HCT116 (cell line): ENCODE results near the gene COL7A1. TPM values are rescaled to one million over a fixed set of nuclear protein-coding genes. Genes with fewer than 3 reads are reported as not detected.

Source experiments
- ATAC-seq: fragments of 200-7000 bp; cut with Tn5 transposase; 2 replicates; pipeline ENCODE4 v1.9.1; 2020; ENCODE audit warnings: mild to moderate bottlenecking, moderate library complexity
- BruUV-seq: library from RNA; stranded (reverse); fragments of 400-500 nt; replicated peaks from 2 replicates; lab custom pipeline; 2021; lab: Mats Ljungman, UMichigan
- CTCF ChIA-PET: fragments of 300-600 bp; sonication (Branson Sonifier 250); formaldehyde crosslinking; loops from one replicate; lab custom pipeline; 2021; ENCODE audit warnings: antibody characterized with exemption; lab: Charles Lee
- POLR2A ChIA-PET: fragments of 300-600, 350-600 bp; sonication (Branson Sonifier 250); formaldehyde crosslinking; loops from one replicate; lab custom pipeline; 2021; ENCODE audit warnings: antibody characterized with exemption; lab: Charles Lee
- RAD21 ChIA-PET, 2 experiments: fragments of 300-600 bp; sonication (Branson Sonifier 250); formaldehyde crosslinking; loops; one replicate each; lab custom pipeline; 2023; ENCODE audit warnings: low total read pairs in 2 of 2; ENCODE audit not compliant: uncharacterized antibody in 2 of 2, unreplicated experiment in 2 of 2, low non-redundant PET in 1 of 2; lab: Charles Lee
- DNase-seq: peaks from one replicate; pipeline ENCODE4 v3.0.0-alpha.2; 2010; ENCODE audit warnings: low read depth, low spot score
- H2AFZ ChIP-seq: fragments of 200-600 bp; shearing (Covaris generic), sonication (generic); 2 replicates; pipeline ENCODE4 v1.6.1; 2017; ENCODE audit warnings: low read depth, mixed run types, mixed read lengths, antibody characterized with exemption, low read length; ENCODE audit not compliant: poor library complexity, severe bottlenecking
- H3K27ac ChIP-seq: 2 replicates; pipeline ENCODE4 v1.5.1; 2012; ENCODE audit warnings: low read depth, low read length
- H3K27me3 ChIP-seq: fragments of 200-600 bp; sonication (generic); 2 replicates; pipeline ENCODE4 v1.6.1; 2016; ENCODE audit warnings: mixed run types, low read length, mixed read lengths; ENCODE audit not compliant: insufficient read depth
- H3K36me3 ChIP-seq, 2 experiments: fragments of 200-500 bp in 1 of 2; fragments of 200-600 bp in 1 of 2; sonication (Bioruptor generic) in 1 of 2; sonication (generic) in 1 of 2; 2 replicates each; pipeline versions ENCODE4 v1.5.1 to v1.6.1; 2014 to 2016; ENCODE audit warnings: low read length in 2 of 2, inconsistent platforms in 1 of 2, mixed read lengths in 1 of 2, mixed run types in 1 of 2; ENCODE audit not compliant: insufficient read depth in 2 of 2, control insufficient read depth in 1 of 2
- H3K4me1 ChIP-seq, 2 experiments: fragments of 200-600 bp in 1 of 2; sonication (generic) in 1 of 2; 2 replicates each; pipeline versions ENCODE4 v1.5.1 to v1.6.1; 2012 to 2017; ENCODE audit warnings: low read length in 2 of 2, inconsistent platforms in 1 of 2, mild to moderate bottlenecking in 1 of 2, mixed read lengths in 1 of 2, mixed run types in 1 of 2, moderate library complexity in 1 of 2; ENCODE audit not compliant: insufficient read depth in 2 of 2, control insufficient read depth in 1 of 2
- H3K4me2 ChIP-seq: fragments of 200-600 bp; sonication (generic); 2 replicates; pipeline ENCODE4 v1.6.1; 2017; ENCODE audit warnings: mixed run types, low read length, mixed read lengths
- H3K4me3 ChIP-seq, 2 experiments: fragments of 200-600 bp in 1 of 2; sonication (generic) in 1 of 2; replicated peaks in 1 of 2; 2 replicates each; pipeline ENCODE4 v1.5.1; 2011 to 2016; ENCODE audit warnings: low read length in 2 of 2, control low read depth in 1 of 2, low read depth in 1 of 2, mild to moderate bottlenecking in 1 of 2, mixed read lengths in 1 of 2, mixed run types in 1 of 2
- H3K79me2 ChIP-seq: fragments of 200-600 bp; sonication (generic); 2 replicates; pipeline ENCODE4 v1.6.1; 2017; ENCODE audit warnings: mild to moderate bottlenecking, mixed run types, low read length, moderate library complexity, mixed read lengths; ENCODE audit not compliant: insufficient read depth
- H3K9ac ChIP-seq: fragments of 200-600 bp; sonication (generic); 2 replicates; pipeline ENCODE4 v1.6.1; 2016; ENCODE audit warnings: low read length, mixed read lengths
- H3K9me2 ChIP-seq: fragments of 200-600 bp; sonication (generic), shearing (Covaris generic); 2 replicates; pipeline ENCODE4 v1.6.1; 2017; ENCODE audit warnings: mixed run types, mild to moderate bottlenecking, moderate library complexity; ENCODE audit not compliant: insufficient read depth
- H3K9me3 ChIP-seq, 2 experiments: fragments of 200-500 bp in 1 of 2; fragments of 200-600 bp in 1 of 2; sonication (Bioruptor generic) in 1 of 2; sonication (generic) in 1 of 2; 2 replicates each; pipeline ENCODE4 v1.6.1; 2014 to 2017; ENCODE audit warnings: low read length in 2 of 2, mixed read lengths in 2 of 2, inconsistent platforms in 1 of 2, low read depth in 1 of 2, mild to moderate bottlenecking in 1 of 2, mixed run types in 1 of 2, moderate library complexity in 1 of 2; ENCODE audit not compliant: control insufficient read depth in 1 of 2, insufficient read depth in 1 of 2
- H4K20me1 ChIP-seq: fragments of 200-600 bp; sonication (generic), shearing (Covaris generic); 2 replicates; pipeline ENCODE4 v1.6.1; 2017; ENCODE audit warnings: mixed run types, mild to moderate bottlenecking, moderate library complexity; ENCODE audit not compliant: insufficient read depth
- ATF3 ChIP-seq: IDR thresholded peaks from 2 replicates; pipeline ENCODE4 v1.6.1; 2012
- CEBPB ChIP-seq: IDR thresholded peaks from 2 replicates; pipeline ENCODE4 v1.6.1; 2012; ENCODE audit warnings: low read depth
- EGR1 ChIP-seq: IDR thresholded peaks from 2 replicates; pipeline ENCODE4 v1.6.1; 2012; ENCODE audit warnings: low read depth
- EZH2 ChIP-seq: fragments of 200-600 bp; sonication (generic); IDR thresholded peaks from 2 replicates; pipeline ENCODE4 v1.6.1; 2017; ENCODE audit warnings: antibody characterized with exemption, mixed run types
- EZH2phosphoT487 ChIP-seq: fragments of 200-600 bp; IDR thresholded peaks from 2 replicates; pipeline ENCODE4 v1.6.1; 2018; ENCODE audit warnings: antibody characterized with exemption, borderline replicate concordance
- FOSL1 ChIP-seq: IDR thresholded peaks from 2 replicates; pipeline ENCODE4 v1.6.1; 2012; ENCODE audit warnings: low read depth
- POLR2A ChIP-seq: IDR thresholded peaks from 2 replicates; pipeline ENCODE4 v1.7.0; 2011; ENCODE audit warnings: borderline replicate concordance; ENCODE audit not compliant: insufficient read depth, insufficient read length; ENCODE audit errors: extremely low read depth
- SP1 ChIP-seq: IDR thresholded peaks from 2 replicates; pipeline ENCODE4 v1.6.1; 2012; ENCODE audit warnings: low read depth
- TCF7L2 ChIP-seq: IDR thresholded peaks from 2 replicates; pipeline ENCODE4 v1.7.0; 2011; ENCODE audit warnings: borderline replicate concordance, inconsistent platforms; ENCODE audit not compliant: insufficient read depth, insufficient read length; ENCODE audit errors: extremely low read depth
- ZBTB33 ChIP-seq: IDR thresholded peaks from 2 replicates; pipeline ENCODE4 v1.6.1; 2011; ENCODE audit warnings: mild to moderate bottlenecking, low read length, moderate library complexity; ENCODE audit not compliant: insufficient replicate concordance; ENCODE audit errors: extremely low read depth
- intact Hi-C: fragments of 100-400 bp; cut with micrococcal nuclease; formaldehyde crosslinking; loops from 2 replicates; pipeline ENCODE4 v1.10.0; 2022
- total RNA-seq: library from RNA; stranded (reverse); gene quantifications from one replicate; pipeline ENCODE4 v1.2.1, GENCODE V29; 2021; ENCODE audit not compliant: unreplicated experiment

COL7A1 gene
- total RNA-seq, 1 experiment from 2014 or later = 11.4 TPM

GRCh38 chr3:48571938-48572337 lies 23.2 kb downstream of the COL7A1 start:
- ATAC-seq = no peak
- no peak overlapping the region for H3K27ac ChIP-seq
- no peak overlapping the region for H2AFZ ChIP-seq
- H3K4me3 ChIP-seq = no peak overlapping the region
- CTCF ChIA-PET = no interaction called here
- H3K9me2 ChIP-seq = no peaks in the 10 kb centered on the region
- no peaks in the 10 kb centered on the region for H3K9me3 ChIP-seq
- TF ChIP-seq ZBTB33 (no peak), EZH2 (no peak), FOSL1 (no peak), ATF3 (no peak), POLR2A (no peak), CEBPB (no peak)
- TF ChIP-seq, all 23 proteins: peak for 0
- DNase-seq = no peak
- H3K79me2 ChIP-seq = no peaks in the 10 kb centered on the region
- no peak overlapping the region for H3K9ac ChIP-seq
- H3K27me3 ChIP-seq = no peaks in the 10 kb centered on the region
- H3K4me2 ChIP-seq = no peak overlapping the region
- RAD21 ChIA-PET = no interaction called here
- peaks cover 0 to 3% of the 10 kb centered on the region in 2 experiments; a peak in 2 of 4 replicates for H3K4me1 ChIP-seq
- no TSS peak for BruUV-seq
- intact Hi-C loops = no loop called here
- POLR2A ChIA-PET = no interaction called here
- H4K20me1 ChIP-seq = no peaks in the 10 kb centered on the region
- no peaks in the 10 kb centered on the region for H3K36me3 ChIP-seq

- Histone ChIP-seq H3K36me3 (no peaks in the 10 kb centered on the region), H3K4me3 (no peak overlapping the region), H2AFZ (no peak overlapping the region), H3K9me3 (no peaks in the 10 kb centered on the region), H3K9ac (no peak overlapping the region), H3K4me2 (no peak overlapping the region), H4K20me1 (no peaks in the 10 kb centered on the region), H3K4me1 (peaks cover 15 to 23% of the 10 kb centered on the region in 2 experiments), H3K9me2 (no peaks in the 10 kb centered on the region), H3K79me2 (no peaks in the 10 kb centered on the region), H3K27me3 (no peaks in the 10 kb centered on the region), H3K27ac (no peak overlapping the region)
- intact Hi-C loops = no loop called here
- ChIA-PET RAD21 (no interaction called here), POLR2A (no interaction called here), CTCF (no interaction called here)
- DNase-seq = no peak
- no peak for TF ChIP-seq TCF7L2
- TF ChIP-seq ZBTB33 = no peak
- no peak for TF ChIP-seq EGR1
- TF ChIP-seq ATF3 = no peak
- no peak for TF ChIP-seq EZH2phosphoT487
- no peak for TF ChIP-seq SP1
- ATAC-seq = no peak
- no TSS peak for BruUV-seq
These were observed 25.2 kb downstream of the COL7A1 start for GRCh38 chr3:48569808-48570450.
